Parathyroid adenoma (tissue), 2 donors: ENCODE measurements around the gene NLRP1.

Experiments used
- H2AFZ ChIP-seq: fragments of 300-600 bp; sonication (generic); one replicate; pipeline ENCODE4 v1.7.0; 2017; ENCODE audit warnings: antibody characterized with exemption, mild to moderate bottlenecking
- H3K27ac ChIP-seq: fragments of 300-600 bp; sonication (generic); one replicate; pipeline ENCODE4 v1.7.0; 2017
- H3K27me3 ChIP-seq: fragments of 300-600 bp; sonication (generic); one replicate; pipeline ENCODE4 v1.7.0; 2017; ENCODE audit warnings: low read length; ENCODE audit not compliant: control insufficient read depth, insufficient read depth
- H3K36me3 ChIP-seq: fragments of 300-600 bp; sonication (generic); one replicate; pipeline ENCODE4 v1.7.0; 2017; ENCODE audit warnings: low read length; ENCODE audit not compliant: control insufficient read depth, insufficient read depth
- H3K4me1 ChIP-seq: fragments of 300-600 bp; sonication (generic); one replicate; pipeline ENCODE4 v1.7.0; 2017; ENCODE audit warnings: control low read depth
- H3K4me2 ChIP-seq: fragments of 300-600 bp; sonication (generic); one replicate; pipeline ENCODE4 v1.7.0; 2017; ENCODE audit warnings: low read length
- H3K4me3 ChIP-seq: fragments of 300-600 bp; sonication (generic); one replicate; pipeline ENCODE4 v1.7.0; 2017; ENCODE audit warnings: low read depth, low read length
- H3K79me2 ChIP-seq: fragments of 300-600 bp; sonication (generic); one replicate; pipeline ENCODE4 v1.7.0; 2017; ENCODE audit warnings: control low read depth
- H3K9ac ChIP-seq: fragments of 300-600 bp; sonication (generic); one replicate; pipeline ENCODE4 v1.7.0; 2017; ENCODE audit warnings: mild to moderate bottlenecking
- H3K9me3 ChIP-seq: fragments of 300-600 bp; sonication (generic); one replicate; pipeline ENCODE4 v1.7.0; 2017; ENCODE audit warnings: low read length; ENCODE audit not compliant: control insufficient read depth
- CTCF ChIP-seq: fragments of 300-600 bp; sonication (generic); IDR thresholded peaks from one replicate; pipeline ENCODE4 v1.7.0; 2017; ENCODE audit warnings: antibody characterized with exemption, mild to moderate bottlenecking
- donor health status: primary hyperparathyroidism.

Gene NLRP1

GRCh38 chr17:5628262-5628661, 44.0 kb upstream of the NLRP1 start:
- H2AFZ ChIP-seq, result no peak overlapping the region
- no peaks in the 10 kb centered on the region for H3K79me2 ChIP-seq
- H3K27ac ChIP-seq, result no peak overlapping the region
- peaks cover under 1% of the 10 kb centered on the region for H3K4me1 ChIP-seq
- H3K36me3 ChIP-seq, result no peaks in the 10 kb centered on the region
- no peak overlapping the region for H3K4me2 ChIP-seq
- no peak overlapping the region for H3K9ac ChIP-seq
- no peaks in the 10 kb centered on the region for H3K9me3 ChIP-seq
- no peak overlapping the region for H3K4me3 ChIP-seq
- TF ChIP-seq CTCF, result no peak
- no peaks in the 10 kb centered on the region for H3K27me3 ChIP-seq

- no peak overlapping the region for H3K27ac ChIP-seq
These were observed 39.9 kb upstream of the NLRP1 start for GRCh38 chr17:5624211-5624610.

GRCh38 chr17:5621729-5622128, 37.4 kb upstream of the NLRP1 start:
- Histone ChIP-seq H2AFZ (no peak overlapping the region), H3K4me2 (no peak overlapping the region), H3K9me3 (no peaks in the 10 kb centered on the region), H3K4me3 (no peak overlapping the region), H3K9ac (no peak overlapping the region), H3K27ac (no peak overlapping the region), H3K79me2 (no peaks in the 10 kb centered on the region), H3K4me1 (no peaks in the 10 kb centered on the region), H3K27me3 (no peaks in the 10 kb centered on the region), H3K36me3 (no peaks in the 10 kb centered on the region)
- TF ChIP-seq CTCF, result no peak

More at GRCh38 chr17:5624211-5624610, 39.9 kb upstream of the NLRP1 start:
- Histone ChIP-seq H3K9me3 (no peaks in the 10 kb centered on the region), H3K4me2 (no peak overlapping the region), H3K27me3 (no peaks in the 10 kb centered on the region), H2AFZ (no peak overlapping the region), H3K36me3 (no peaks in the 10 kb centered on the region), H3K79me2 (no peaks in the 10 kb centered on the region), H3K4me3 (no peak overlapping the region), H3K9ac (no peak overlapping the region), H3K4me1 (no peaks in the 10 kb centered on the region)
- TF ChIP-seq CTCF, result no peak

- H3K27me3 ChIP-seq, result no peaks in the 10 kb centered on the region
- no peak overlapping the region for H3K4me2 ChIP-seq
- no peaks in the 10 kb centered on the region for H3K79me2 ChIP-seq
- H3K9ac ChIP-seq, result no peak overlapping the region
- H3K36me3 ChIP-seq, result no peaks in the 10 kb centered on the region
- no peak overlapping the region for H2AFZ ChIP-seq
- no peak for TF ChIP-seq CTCF
- no peaks in the 10 kb centered on the region for H3K4me1 ChIP-seq
- H3K27ac ChIP-seq, result no peak overlapping the region
- no peak overlapping the region for H3K4me3 ChIP-seq
- no peaks in the 10 kb centered on the region for H3K9me3 ChIP-seq
These were observed 36.7 kb upstream of the NLRP1 start for GRCh38 chr17:5621026-5621425.

GRCh38 chr17:5619088-5619740, 34.9 kb upstream of the NLRP1 start:
- Histone ChIP-seq H3K4me2 (no peak overlapping the region), H3K4me1 (no peaks in the 10 kb centered on the region), H3K36me3 (no peaks in the 10 kb centered on the region), H3K79me2 (no peaks in the 10 kb centered on the region), H3K4me3 (no peak overlapping the region), H2AFZ (no peak overlapping the region), H3K9me3 (no peaks in the 10 kb centered on the region), H3K27me3 (no peaks in the 10 kb centered on the region), H3K9ac (no peak overlapping the region), H3K27ac (no peak overlapping the region)
- no peak for TF ChIP-seq CTCF
